Head of caudate nucleus (tissue), 42 donors: ENCODE data around the gene GNPTG.
"Not testable (repeated sequence)": the region's sequence is repeated elsewhere in the genome, so short reads cannot be mapped to it uniquely, and the experiment has no call there.

Experiments
- DNase-seq, 42 donors: peaks; one replicate each; pipeline versions ENCODE4 v3.0.0 to v3.0.0-alpha.2; 2020 to 2021; ENCODE audit warnings: mixed read lengths in 7 of 42
- intact Hi-C: fragments of 100-400 bp; cut with DNase I; formaldehyde crosslinking; loops from one replicate; pipeline ENCODE4 v1.15.0; 2022

Gene GNPTG

GRCh38 chr16:1315081-1316032 lies 36.4 kb upstream of the GNPTG start:
- DNase-seq: no peak
- intact Hi-C loops: no loop called here

DNA sequence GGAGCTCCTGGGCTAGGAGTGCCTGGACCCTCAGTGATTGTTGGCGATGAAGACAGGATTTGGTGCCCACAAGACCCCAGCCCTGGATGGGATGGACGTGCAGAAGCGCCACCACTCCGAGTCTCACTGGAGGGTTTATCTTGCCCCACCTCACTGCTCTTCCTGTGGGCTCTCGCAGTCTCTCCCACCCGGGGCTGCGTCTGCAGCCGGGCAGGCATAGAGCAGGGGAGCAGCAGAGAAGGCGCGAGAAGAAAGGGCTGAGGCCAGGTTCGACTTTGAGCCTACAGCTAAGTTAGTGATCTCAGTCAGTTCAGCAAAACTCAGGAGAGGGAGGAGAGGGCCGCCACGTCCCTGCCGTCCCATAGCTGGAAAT lies 35.7 kb upstream of the GNPTG start:
- intact Hi-C loops: no loop called here
- DNase-seq: no peak

- no peak for DNase-seq
- intact Hi-C loops: no loop called here
Observed at GRCh38 chr16:1317479-1318267, 34.1 kb upstream of the GNPTG start.

DNA sequence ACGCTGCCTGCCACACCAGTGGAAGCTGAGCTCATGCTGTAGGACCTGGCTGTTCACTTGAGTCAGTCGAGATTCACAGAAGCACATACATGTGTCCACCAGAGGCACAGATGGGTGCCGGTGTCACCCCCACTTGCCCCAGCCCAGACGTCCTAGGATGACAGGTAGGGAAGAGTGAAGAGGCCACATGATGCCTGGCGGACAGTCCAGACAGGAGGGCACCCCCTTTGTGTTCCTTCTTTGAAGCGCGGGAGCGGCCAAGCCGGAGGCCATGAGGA lies 33.5 kb upstream of the GNPTG start:
- no peak for DNase-seq
- intact Hi-C loops: no loop called here

DNA sequence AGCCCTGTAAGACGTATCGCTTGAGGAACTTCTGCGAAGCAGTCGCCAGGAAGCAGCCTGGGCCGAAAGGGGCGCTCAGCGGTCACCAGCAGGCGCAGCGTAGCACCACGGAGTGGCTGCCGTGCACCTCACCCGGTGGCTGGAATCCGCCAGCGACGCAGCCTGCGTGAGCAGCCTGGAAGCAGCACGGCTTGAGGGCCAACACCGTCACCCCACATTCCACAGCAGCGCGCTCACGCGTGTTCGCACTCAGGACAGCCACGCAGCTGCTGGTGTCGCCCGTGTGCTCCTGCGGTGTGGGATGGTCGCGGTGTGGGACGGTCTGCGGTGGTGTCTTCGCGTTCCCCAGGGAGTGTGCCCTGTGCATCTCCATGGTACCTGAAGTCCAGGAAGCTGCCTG lies 32.7 kb upstream of the GNPTG start:
- intact Hi-C loops: no loop called here
- DNase-seq: no peak

GRCh38 chr16:1320097-1320496 lies 31.6 kb upstream of the GNPTG start:
- intact Hi-C loops: no loop called here
- no peak for DNase-seq

GRCh38 chr16:1320658-1321240 lies 31.0 kb upstream of the GNPTG start:
- DNase-seq: no peak
- intact Hi-C loops: no loop called here

DNA sequence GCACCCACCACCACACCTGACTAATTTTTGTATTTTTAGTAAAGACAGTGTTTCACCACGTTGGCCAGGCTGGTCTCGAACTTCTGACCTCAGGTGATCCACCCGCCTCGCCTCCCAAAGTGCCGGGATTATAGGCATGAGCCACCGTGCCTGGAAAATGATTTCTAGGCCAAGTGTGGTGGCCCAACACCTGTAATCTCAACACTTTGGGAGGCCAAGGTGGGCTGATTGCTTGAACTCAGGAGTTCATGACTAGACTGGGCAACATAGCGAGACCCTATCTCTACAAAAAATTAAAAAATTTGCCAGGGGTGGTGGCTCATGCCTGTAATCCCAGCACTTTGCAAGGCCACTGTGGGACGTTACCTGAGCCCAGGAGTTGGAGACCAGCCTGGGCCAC lies 29.3 kb upstream of the GNPTG start:
- no peak for DNase-seq
- intact Hi-C loops: no loop called here

- peak in 36 of 42 donors; percentile 19 to 78 (median 51) for DNase-seq
- intact Hi-C loops: no loop called here
Observed at GRCh38 chr16:1323296-1324239, 28.2 kb upstream of the GNPTG start.

GRCh38 chr16:1324286-1324826 lies 27.4 kb upstream of the GNPTG start:
- no peak for DNase-seq
- intact Hi-C loops: no loop called here

- intact Hi-C loops: no loop called here
- DNase-seq: no peak
Observed at GRCh38 chr16:1325261-1325660, 26.5 kb upstream of the GNPTG start.

- intact Hi-C loops: no loop called here
Observed at GRCh38 chr16:1325673-1326371, 25.9 kb upstream of the GNPTG start.

DNA sequence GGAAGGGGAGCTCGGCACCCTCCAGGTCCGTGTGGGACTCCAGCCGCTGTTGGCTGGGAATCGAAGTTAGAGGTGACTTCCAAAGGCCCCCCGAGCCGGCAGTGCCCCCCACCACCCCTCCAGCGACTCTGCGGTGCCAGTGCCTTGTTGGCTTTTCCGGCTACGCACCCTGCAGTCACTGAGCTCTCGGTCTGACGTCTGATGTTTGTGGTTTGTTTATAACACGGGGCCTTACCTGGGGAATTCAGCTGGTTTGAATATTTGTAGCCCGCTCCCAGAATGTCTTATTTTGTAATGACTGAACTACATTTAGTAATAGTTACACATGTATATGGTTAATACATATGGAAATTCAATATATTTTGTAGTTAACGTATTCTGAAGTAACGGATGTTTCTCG lies 25.3 kb upstream of the GNPTG start:
- intact Hi-C loops: no loop called here
- DNase-seq: no peak

More at GRCh38 chr16:1325673-1326371, 25.9 kb upstream of the GNPTG start:
- DNase-seq: no peak

DNA sequence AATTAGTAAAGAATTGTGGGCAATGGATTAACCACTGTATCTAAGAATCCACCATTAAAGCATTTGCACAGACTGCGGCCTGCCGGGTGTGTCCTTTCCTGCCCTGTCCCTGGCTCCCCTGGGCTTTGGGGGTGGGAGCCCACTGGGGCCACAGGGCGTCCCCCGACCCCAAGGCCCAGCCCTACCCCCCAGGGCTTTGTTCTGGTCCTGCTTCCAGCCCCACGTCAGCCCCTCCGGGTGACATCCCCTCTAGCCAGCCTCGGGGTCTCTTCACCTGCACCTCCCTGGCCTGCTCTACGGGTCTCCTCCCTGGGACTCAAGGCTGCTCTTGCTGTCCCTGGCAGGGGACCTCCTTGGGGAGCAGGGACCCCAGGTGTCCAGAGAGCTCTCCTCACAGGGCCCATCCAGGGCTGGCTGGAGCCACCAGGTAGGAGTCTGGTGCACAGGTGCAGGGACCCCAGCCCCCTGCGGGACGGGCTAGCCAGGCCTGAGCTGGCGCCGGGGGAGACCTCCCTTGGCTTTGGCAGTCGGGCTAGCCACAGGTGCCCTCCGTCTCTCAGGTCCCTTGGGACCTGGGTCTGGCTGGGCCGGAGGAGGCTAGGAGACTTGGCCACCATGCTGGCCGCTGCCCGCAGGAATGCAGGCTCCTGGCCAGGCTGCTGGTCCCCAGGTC lies 24.6 kb upstream of the GNPTG start:
- DNase-seq: no peak
- intact Hi-C loops: no loop called here

GRCh38 chr16:1327619-1327947 lies 24.1 kb upstream of the GNPTG start:
- intact Hi-C loops: no loop called here
- DNase-seq: no peak

- DNase-seq, intact Hi-C loops: not testable (repeated sequence)
Observed at GRCh38 chr16:1328136-1328535, 23.6 kb upstream of the GNPTG start.

DNA sequence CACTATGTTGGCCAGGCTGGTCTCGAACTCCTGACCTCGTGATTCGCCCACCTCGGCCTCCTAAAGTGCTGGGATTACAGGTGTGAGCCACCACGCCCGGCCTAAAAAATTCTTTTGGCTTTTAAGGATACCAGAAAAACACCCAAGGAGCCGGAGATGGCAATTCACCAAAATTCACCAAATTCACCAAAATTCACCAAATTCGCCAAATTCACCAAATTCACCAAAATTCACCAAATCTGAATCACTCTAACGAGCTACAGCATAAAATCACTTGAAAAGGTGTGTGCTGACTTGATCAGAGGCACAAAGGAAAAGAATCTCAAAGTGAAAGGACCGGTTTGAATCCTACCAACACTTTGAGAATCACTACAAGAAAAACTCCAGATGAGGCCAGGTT lies 22.8 kb upstream of the GNPTG start:
- intact Hi-C loops, DNase-seq: not testable (repeated sequence)
